GM12872 (cell line): ENCODE data around the gene TAAR1.

Source experiments
- CTCF ChIP-seq: IDR thresholded peaks from 3 replicates; pipeline ENCODE4 v1.5.1; 2011; ENCODE audit warnings: low read depth, mild to moderate bottlenecking, low read length, moderate library complexity; ENCODE audit not compliant: insufficient read depth

TAAR1 gene

GRCh38 chr6:132623106-132623845 lies 35.7 kb downstream of the TAAR1 start:
- TF ChIP-seq CTCF: no peak

GRCh38 chr6:132616677-132617076 lies 42.3 kb downstream of the TAAR1 start:
- TF ChIP-seq CTCF: no peak

GRCh38 chr6:132614554-132614953 lies 44.4 kb downstream of the TAAR1 start:
- TF ChIP-seq CTCF: no peak

- no peak for TF ChIP-seq CTCF
Observed at GRCh38 chr6:132612449-132613108, 46.4 kb downstream of the TAAR1 start.

- TF ChIP-seq CTCF: no peak
Observed at GRCh38 chr6:132611616-132612015, 47.4 kb downstream of the TAAR1 start.

- TF ChIP-seq CTCF: no peak
Observed at GRCh38 chr6:132607544-132608233, 51.3 kb downstream of the TAAR1 start.

- TF ChIP-seq CTCF: no peak
Observed at GRCh38 chr6:132604635-132605152, 54.3 kb downstream of the TAAR1 start.
